Measurements from ENCODE around the gene DSTN.

The DSTN gene

GRCh38 chr20:17556837-17557674 lies 12.8 kb upstream of the DSTN start:
- no peak for TF ChIP-seq CTCF (IDR thresholded peaks at IDR 0.05; ENCODE audit: low read depth, low read length)
- in situ Hi-C loops (cut with HindIII; ENCODE audit: low sequenced_read_pairs), result no loop called here
- H3K4me3 ChIP-seq (ENCODE audit: low read depth, low read length), result no peak overlapping the region
- peak; percentile 67 for DNase-seq (ENCODE audit: low read depth, low spot score)

- TF ChIP-seq CTCF (IDR thresholded peaks at IDR 0.05; ENCODE audit: low read depth, low read length), result no peak
- no peak overlapping the region for H3K4me3 ChIP-seq (ENCODE audit: low read depth, low read length)
- in situ Hi-C loops (cut with HindIII; ENCODE audit: low sequenced_read_pairs), result no loop called here
- DNase-seq (ENCODE audit: low read depth, low spot score), result peak; percentile 87
These were observed 12.2 kb upstream of the DSTN start for GRCh38 chr20:17557675-17558006.

GRCh38 chr20:17558154-17558940 lies 11.5 kb upstream of the DSTN start:
- in situ Hi-C loops (cut with HindIII; ENCODE audit: low sequenced_read_pairs), result no loop called here
- no peak for TF ChIP-seq CTCF (IDR thresholded peaks at IDR 0.05; ENCODE audit: low read depth, low read length)
- peak; percentile 95 for DNase-seq (ENCODE audit: low read depth, low spot score)
- peak overlapping the region; percentile 33 for H3K4me3 ChIP-seq (ENCODE audit: low read depth, low read length)

- H3K4me3 ChIP-seq (ENCODE audit: low read depth, low read length), result no peak overlapping the region
- TF ChIP-seq CTCF (IDR thresholded peaks at IDR 0.05; ENCODE audit: low read depth, low read length), result no peak
- DNase-seq (ENCODE audit: low read depth, low spot score), result no peak
- in situ Hi-C loops (cut with HindIII; ENCODE audit: low sequenced_read_pairs), result no loop called here
These were observed 11.0 kb upstream of the DSTN start for GRCh38 chr20:17558941-17559304.

- in situ Hi-C loops (cut with HindIII; ENCODE audit: low sequenced_read_pairs), result no loop called here
- TF ChIP-seq CTCF (IDR thresholded peaks at IDR 0.05; ENCODE audit: low read depth, low read length), result no peak
- no peak overlapping the region for H3K4me3 ChIP-seq (ENCODE audit: low read depth, low read length)
- DNase-seq (ENCODE audit: low read depth, low spot score), result no peak
These were observed 10.5 kb upstream of the DSTN start for GRCh38 chr20:17559338-17559737.

GRCh38 chr20:17560344-17561074 lies 9.4 kb upstream of the DSTN start:
- no peak for TF ChIP-seq CTCF (IDR thresholded peaks at IDR 0.05; ENCODE audit: low read depth, low read length)
- in situ Hi-C loops (cut with HindIII; ENCODE audit: low sequenced_read_pairs), result no loop called here
- no peak overlapping the region for H3K4me3 ChIP-seq (ENCODE audit: low read depth, low read length)
- no peak for DNase-seq (ENCODE audit: low read depth, low spot score)

Data from astrocyte of the spinal cord (primary cell).